ENCODE measurements around the gene RAB11A.

DNA sequence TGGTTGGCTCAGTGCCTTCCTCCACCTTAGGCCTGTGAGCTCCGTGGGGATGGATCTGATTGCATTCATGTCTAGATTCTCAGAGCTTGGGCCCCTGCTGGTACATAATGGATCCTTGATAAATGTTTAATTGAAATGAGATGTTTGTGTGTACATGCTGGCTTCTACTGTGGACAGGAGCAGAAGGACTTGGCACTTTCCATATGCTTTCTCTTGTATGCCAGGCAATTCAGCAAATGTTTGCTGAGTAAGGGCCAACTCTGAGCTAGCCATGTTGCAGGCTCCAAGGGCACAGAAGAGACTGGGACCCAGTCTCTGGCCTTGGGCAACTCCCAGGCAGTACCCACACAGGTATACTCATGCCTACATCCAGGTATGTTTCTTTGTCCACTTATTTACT, 67.0 kb downstream of the RAB11A start:
- TF ChIP-seq EZH2phosphoT487 (IDR thresholded peaks at IDR 0.05; ENCODE audit: low read depth) (no peak), CTCF (IDR thresholded peaks at IDR 0.05; ENCODE audit: low read depth, low read length) (no peak)
